ENCODE measurements around the gene MBNL2. TPM values are rescaled to one million over a fixed set of nuclear protein-coding genes. Genes with fewer than 3 reads are reported as not detected.

MBNL2 gene
- total and polyA plus RNA-seq, 2 of the 13 experiments (the other 11 are each of a cell fraction or from before 2014, with no cell fraction given) = 30.8 to 59.0 TPM

DNA sequence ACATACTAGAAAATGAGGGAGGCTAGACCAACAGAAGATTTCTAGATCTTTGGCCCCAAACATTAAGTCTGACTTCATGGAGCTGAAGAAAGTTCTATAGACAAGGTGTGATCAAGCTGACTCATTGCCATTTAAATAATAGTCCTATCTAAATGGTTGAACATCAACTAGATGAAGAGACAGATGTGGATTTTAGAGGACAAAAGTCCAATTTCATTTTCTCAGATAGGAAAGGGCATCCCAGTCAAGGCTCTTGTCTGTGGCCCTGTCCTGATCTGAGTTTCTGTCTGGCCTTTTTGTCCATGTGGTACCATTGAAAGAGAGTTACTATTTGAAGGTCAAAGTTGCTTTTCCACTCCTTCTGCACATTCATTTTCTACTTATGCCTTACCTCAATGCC lies 74.6 kb downstream of the MBNL2 start (continued):
- TF ChIP-seq, protein P1, sequence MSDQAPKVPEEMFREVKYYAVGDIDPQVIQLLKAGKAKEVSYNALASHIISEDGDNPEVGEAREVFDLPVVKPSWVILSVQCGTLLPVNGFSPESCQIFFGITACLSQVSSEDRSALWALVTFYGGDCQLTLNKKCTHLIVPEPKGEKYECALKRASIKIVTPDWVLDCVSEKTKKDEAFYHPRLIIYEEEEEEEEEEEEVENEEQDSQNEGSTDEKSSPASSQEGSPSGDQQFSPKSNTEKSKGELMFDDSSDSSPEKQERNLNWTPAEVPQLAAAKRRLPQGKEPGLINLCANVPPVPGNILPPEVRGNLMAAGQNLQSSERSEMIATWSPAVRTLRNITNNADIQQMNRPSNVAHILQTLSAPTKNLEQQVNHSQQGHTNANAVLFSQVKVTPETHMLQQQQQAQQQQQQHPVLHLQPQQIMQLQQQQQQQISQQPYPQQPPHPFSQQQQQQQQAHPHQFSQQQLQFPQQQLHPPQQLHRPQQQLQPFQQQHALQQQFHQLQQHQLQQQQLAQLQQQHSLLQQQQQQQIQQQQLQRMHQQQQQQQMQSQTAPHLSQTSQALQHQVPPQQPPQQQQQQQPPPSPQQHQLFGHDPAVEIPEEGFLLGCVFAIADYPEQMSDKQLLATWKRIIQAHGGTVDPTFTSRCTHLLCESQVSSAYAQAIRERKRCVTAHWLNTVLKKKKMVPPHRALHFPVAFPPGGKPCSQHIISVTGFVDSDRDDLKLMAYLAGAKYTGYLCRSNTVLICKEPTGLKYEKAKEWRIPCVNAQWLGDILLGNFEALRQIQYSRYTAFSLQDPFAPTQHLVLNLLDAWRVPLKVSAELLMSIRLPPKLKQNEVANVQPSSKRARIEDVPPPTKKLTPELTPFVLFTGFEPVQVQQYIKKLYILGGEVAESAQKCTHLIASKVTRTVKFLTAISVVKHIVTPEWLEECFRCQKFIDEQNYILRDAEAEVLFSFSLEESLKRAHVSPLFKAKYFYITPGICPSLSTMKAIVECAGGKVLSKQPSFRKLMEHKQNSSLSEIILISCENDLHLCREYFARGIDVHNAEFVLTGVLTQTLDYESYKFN (CRISPR knock-in tag; conservative IDR thresholded peaks at IDR 0.05) = peak; percentile 45; the same call in 1 of the 2 replicates
- TF ChIP-seq ZKSCAN5 (CRISPR knock-in tag; IDR thresholded peaks at IDR 0.05) (no peak), ADNP (CRISPR knock-in tag; IDR thresholded peaks at IDR 0.05) (no peak), ZNF770 (CRISPR knock-in tag; IDR thresholded peaks at IDR 0.05) (no peak), GATAD2A (CRISPR knock-in tag; IDR thresholded peaks at IDR 0.05) (peak; percentile 33; the same call in 1 of the 2 replicates), NR2F6 (IDR thresholded peaks at IDR 0.05) (no peak), NR2F6 (CRISPR knock-in tag; IDR thresholded peaks at IDR 0.05) (peak; percentile 24; the same call in 1 of the 2 replicates), TBX2 (CRISPR knock-in tag; IDR thresholded peaks at IDR 0.05; ENCODE audit: borderline replicate concordance) (peak; percentile 9; the same call in 1 of the 2 replicates), ZNF546 (CRISPR knock-in tag; conservative IDR thresholded peaks at IDR 0.05) (no peak), THAP9 (CRISPR knock-in tag; IDR thresholded peaks at IDR 0.05; ENCODE audit: borderline replicate concordance) (no peak), CC2D1A (CRISPR knock-in tag; IDR thresholded peaks at IDR 0.05) (no peak), ZFX (CRISPR knock-in tag; IDR thresholded peaks at IDR 0.05; ENCODE audit: low read depth) (0 out of 2 replicates have a peak, but pooled peaks have one; percentile 30)
- TF ChIP-seq, protein P2, sequence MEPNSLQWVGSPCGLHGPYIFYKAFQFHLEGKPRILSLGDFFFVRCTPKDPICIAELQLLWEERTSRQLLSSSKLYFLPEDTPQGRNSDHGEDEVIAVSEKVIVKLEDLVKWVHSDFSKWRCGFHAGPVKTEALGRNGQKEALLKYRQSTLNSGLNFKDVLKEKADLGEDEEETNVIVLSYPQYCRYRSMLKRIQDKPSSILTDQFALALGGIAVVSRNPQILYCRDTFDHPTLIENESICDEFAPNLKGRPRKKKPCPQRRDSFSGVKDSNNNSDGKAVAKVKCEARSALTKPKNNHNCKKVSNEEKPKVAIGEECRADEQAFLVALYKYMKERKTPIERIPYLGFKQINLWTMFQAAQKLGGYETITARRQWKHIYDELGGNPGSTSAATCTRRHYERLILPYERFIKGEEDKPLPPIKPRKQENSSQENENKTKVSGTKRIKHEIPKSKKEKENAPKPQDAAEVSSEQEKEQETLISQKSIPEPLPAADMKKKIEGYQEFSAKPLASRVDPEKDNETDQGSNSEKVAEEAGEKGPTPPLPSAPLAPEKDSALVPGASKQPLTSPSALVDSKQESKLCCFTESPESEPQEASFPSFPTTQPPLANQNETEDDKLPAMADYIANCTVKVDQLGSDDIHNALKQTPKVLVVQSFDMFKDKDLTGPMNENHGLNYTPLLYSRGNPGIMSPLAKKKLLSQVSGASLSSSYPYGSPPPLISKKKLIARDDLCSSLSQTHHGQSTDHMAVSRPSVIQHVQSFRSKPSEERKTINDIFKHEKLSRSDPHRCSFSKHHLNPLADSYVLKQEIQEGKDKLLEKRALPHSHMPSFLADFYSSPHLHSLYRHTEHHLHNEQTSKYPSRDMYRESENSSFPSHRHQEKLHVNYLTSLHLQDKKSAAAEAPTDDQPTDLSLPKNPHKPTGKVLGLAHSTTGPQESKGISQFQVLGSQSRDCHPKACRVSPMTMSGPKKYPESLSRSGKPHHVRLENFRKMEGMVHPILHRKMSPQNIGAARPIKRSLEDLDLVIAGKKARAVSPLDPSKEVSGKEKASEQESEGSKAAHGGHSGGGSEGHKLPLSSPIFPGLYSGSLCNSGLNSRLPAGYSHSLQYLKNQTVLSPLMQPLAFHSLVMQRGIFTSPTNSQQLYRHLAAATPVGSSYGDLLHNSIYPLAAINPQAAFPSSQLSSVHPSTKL (CRISPR knock-in tag; IDR thresholded peaks at IDR 0.05) = no peak; the same call in 1 of the 2 replicates
